HG02870 (cell line): ENCODE results near the gene DCK.
"Not testable (repeated sequence)": the region's sequence is repeated elsewhere in the genome, so short reads cannot be mapped to it uniquely, and the experiment has no call there.

Experiments
- ATAC-seq: cut with Tn5 transposase; IDR thresholded peaks from one replicate; pipeline ENCODE4 v1.9.1; 2021; ENCODE audit warnings: mild to moderate bottlenecking, moderate library complexity; ENCODE audit not compliant: unreplicated experiment

Gene DCK

DNA sequence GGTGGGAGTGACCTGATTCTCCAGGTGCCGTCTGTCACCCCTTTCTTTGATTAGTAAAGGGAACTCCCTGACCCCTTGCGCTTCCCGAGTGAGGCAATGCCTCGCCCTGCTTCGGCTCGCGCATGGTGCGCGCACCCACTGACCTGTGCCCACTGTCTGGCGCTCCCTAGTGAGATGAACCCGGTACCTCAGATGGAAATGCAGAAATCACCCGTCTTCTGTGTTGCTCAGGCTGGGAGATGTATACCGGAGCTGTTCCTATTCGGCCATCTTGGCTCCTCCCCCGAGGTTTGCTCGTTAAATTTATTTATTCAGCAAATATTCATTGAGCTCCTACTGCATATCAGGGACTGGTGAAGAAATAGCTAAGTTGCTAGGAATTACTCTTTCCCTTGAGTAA lies 66.1 kb downstream of the DCK start:
- ATAC-seq, result not testable (repeated sequence)

DNA sequence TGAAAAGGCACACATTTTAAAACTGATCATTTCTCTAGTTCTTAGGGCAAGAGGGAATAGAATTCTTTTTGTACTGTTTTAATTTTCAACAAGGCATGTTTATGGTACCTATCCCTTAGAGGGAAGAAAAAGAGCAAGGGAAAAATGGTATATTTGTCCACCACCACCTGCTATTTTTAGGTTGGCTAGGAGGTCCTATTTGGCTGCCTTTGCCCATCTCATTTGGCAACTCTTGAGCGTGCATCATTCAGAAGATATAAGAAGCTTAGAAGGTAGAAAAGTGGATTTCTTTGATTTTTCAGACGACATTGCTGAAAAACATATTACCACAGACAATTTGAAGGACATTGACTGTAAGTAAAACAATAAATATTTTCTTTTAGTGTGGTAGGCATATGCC lies 69.0 kb downstream of the DCK start:
- ATAC-seq, result no peak

DNA sequence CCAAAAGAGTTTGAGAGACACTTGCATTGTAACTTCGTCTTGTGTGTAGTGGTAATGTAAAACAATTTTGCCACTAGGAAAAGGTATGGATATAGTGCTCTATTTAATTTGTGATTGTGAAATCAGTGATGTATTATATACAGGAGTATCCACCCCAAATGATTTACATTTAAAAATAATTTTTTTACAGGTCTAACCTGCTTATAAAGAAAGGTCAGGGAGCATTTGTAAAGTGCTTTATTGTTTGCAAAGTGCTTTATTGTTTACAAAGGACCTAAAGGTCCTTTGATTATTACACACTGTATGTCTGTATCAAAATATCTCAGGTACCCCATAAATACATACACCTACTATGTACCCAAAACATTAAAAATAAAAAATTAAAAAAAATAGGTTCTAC lies 70.3 kb downstream of the DCK start:
- no peak for ATAC-seq

DNA sequence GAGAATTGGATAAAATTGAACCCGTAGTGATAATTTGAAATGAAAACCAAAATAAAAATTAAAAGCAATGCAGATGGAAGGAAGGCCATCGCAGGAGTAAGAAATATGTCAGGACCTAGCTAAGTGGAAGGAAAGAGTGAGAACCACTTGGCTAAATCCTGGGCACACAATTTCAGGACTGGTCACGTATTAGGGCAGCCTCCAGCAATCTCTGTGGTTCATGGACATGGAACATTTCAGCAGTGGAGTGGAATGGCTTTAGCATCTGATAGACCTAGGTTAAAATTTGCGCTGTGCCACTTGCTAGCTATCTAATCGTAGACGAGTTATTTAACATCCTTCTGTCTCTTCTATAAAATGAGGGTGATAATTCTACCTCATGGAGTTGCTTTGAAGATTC lies 71.1 kb downstream of the DCK start:
- no peak for ATAC-seq

DNA sequence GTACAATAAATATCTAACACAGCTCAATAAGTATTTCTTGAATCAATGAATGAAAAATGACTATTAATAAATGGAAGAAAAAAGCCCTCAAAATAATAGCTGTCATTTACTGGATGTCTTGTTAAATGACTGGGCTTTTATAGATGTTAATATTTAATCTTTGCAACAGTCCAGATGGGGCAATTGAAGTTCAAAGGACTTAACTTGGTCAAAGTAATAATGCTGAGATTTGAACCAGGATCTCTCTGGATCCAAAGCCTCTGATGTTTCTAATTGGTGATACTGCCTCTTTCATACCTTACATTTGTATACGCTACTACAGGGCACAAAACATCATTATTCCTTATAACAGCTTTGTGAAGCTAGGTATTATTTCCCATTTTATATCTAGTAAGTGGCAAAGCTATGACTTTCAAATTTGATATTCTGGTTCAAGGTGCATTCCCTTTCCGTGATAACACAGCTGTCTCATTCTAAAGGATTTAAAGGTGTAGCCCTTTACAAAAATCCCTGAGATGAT lies 72.6 kb downstream of the DCK start:
- no peak for ATAC-seq

DNA sequence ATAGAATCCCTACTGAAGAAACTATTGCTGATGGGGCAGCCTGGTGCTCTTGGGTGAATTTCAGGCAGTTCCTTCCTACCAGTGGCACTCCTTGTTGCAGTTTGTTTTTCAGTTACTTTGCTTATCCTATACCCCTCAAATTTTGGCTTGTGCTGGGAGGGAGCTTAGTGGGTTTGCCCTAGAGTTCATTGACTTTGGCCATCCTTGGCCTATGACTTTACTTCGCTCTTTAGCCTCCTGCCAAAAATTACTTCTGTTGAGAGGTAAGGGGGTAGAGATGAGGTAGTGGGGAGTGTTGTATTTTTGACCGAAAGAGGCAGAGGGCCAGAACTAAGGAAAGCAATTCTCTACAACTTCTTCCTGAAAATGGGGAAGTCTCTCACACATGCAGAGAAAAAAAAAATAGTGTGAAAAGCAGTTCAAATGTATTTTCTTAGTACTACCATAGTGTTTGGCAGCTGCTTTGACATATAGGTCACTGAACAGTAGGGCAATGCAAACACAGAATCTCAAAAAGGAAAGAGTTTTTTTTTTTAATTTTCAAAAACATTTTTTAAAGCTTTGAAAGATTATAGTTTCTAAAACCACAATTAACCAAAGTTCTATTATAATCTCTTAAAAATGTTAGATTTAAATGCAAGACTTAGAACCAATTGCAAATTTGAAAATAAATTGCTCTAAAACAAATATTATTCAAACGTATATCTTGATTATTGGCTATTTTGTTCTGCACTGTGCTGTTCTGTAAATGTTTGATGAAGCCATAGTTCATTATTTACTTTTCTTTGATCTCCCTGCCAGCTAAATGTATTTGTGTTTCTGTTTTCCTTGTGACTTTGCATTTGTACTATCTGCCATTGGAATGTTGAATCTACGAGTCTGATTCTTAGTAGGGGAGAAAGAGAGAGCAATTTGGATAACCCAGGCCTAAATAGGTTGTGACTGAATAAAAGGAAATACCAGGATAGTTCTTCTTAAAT lies 73.6 kb downstream of the DCK start:
- no peak for ATAC-seq

DNA sequence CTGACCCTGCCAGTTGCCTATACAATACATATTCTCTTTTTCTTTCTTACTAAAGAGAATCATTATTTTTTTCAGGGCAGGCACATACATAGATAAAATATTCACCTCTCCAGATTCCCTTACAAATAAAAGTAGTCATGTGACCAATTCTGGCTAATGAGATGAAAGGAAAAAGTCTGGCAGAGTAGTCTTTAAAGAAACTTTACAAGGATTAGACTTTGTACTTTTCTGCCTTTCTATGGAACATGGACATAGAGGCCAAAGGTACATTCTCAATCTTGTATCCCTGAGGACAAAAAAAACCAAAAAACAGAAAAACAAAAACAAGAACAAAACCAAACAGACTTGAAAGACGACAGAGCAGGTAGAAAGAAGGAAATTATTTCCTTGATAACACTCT lies 75.6 kb downstream of the DCK start:
- no peak for ATAC-seq

DNA sequence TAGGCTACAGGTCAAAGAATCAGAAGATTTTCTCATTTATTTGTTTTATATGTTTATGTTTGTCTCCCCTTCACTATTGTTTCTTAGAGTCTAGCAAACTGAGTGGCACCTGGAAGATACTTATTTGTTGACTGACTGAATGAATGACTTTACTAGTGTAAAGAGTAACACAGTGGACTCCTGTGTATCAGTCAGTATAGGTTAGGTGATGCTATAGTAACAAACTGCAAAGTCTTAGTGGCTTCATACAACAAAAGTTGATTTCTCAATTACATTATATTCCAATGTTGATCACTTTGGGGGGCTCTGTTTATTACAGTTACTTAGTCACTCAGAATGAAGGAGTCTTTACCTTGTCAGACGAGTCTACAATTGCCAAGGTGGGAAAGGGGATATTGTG lies 76.6 kb downstream of the DCK start:
- no peak for ATAC-seq

DNA sequence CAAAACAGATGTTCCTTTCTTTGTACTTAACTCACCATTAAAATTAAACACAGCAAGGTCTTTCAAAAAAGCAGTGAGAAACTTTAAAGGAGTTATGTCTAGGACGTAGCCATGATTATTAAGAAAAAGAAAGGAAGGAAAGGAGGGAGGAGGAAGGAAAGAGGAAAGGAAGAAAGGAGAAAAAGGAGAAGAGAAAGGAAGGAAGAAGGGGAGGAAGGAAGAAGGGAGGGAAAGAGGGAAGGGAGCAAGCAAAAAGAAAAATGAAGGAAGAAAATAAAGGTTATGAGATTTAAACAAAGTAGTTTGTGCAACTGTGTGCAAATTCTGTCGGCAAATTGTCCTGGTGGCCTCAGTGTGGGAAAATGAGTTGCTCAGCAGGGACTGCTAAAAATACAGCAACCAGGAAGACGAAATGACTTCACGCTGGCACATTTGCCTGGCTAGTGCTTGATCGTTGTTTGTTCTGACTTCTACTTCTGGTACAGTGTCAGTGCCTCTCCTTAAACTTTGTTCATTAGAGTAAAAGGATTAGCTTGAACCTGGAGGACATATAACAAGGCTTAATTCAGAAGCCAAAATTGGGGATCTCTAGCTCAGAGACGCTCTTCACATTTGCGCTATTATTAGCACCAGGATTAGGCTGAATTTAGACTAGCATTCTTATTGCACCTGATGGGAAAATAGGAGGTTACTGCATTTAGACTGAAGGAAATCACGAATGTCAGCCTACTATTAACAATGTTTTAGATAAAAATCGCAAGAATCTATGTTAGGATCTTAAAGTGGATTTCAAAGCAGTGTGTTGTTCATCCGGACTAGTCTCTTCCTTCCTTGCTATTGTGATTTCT lies 81.2 kb downstream of the DCK start:
- ATAC-seq, result no peak
